ENCODE measurements around the gene COQ6. TPM values are rescaled to one million over a fixed set of nuclear protein-coding genes. Genes with fewer than 3 reads are reported as not detected.

COQ6 gene
- total and polyA plus RNA-seq, 2 of the 8 experiments (the other 6 are each of a cell fraction or from before 2014, with no cell fraction given) = 9.5 to 15.5 TPM

DNA sequence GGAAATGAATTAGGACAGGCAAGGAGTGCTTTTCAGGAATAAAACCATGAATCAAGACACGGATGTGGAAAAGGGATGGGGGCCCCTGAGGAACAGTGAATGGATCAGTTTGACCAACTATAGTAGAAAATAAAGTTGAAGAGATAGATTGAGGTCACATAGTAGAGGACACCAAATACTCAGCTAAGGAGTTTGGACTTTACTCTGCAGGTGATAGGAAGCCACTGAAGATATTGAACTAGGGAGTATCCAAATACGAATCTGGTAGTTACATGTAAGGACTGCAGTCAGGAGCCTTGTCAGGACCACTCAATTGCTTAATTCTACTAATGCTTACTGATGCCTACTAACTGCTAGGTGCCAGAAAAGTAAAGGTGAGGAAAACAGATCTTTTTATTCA is 48.6 kb downstream of the COQ6 start (continued):
- TF ChIP-seq, protein P1, sequence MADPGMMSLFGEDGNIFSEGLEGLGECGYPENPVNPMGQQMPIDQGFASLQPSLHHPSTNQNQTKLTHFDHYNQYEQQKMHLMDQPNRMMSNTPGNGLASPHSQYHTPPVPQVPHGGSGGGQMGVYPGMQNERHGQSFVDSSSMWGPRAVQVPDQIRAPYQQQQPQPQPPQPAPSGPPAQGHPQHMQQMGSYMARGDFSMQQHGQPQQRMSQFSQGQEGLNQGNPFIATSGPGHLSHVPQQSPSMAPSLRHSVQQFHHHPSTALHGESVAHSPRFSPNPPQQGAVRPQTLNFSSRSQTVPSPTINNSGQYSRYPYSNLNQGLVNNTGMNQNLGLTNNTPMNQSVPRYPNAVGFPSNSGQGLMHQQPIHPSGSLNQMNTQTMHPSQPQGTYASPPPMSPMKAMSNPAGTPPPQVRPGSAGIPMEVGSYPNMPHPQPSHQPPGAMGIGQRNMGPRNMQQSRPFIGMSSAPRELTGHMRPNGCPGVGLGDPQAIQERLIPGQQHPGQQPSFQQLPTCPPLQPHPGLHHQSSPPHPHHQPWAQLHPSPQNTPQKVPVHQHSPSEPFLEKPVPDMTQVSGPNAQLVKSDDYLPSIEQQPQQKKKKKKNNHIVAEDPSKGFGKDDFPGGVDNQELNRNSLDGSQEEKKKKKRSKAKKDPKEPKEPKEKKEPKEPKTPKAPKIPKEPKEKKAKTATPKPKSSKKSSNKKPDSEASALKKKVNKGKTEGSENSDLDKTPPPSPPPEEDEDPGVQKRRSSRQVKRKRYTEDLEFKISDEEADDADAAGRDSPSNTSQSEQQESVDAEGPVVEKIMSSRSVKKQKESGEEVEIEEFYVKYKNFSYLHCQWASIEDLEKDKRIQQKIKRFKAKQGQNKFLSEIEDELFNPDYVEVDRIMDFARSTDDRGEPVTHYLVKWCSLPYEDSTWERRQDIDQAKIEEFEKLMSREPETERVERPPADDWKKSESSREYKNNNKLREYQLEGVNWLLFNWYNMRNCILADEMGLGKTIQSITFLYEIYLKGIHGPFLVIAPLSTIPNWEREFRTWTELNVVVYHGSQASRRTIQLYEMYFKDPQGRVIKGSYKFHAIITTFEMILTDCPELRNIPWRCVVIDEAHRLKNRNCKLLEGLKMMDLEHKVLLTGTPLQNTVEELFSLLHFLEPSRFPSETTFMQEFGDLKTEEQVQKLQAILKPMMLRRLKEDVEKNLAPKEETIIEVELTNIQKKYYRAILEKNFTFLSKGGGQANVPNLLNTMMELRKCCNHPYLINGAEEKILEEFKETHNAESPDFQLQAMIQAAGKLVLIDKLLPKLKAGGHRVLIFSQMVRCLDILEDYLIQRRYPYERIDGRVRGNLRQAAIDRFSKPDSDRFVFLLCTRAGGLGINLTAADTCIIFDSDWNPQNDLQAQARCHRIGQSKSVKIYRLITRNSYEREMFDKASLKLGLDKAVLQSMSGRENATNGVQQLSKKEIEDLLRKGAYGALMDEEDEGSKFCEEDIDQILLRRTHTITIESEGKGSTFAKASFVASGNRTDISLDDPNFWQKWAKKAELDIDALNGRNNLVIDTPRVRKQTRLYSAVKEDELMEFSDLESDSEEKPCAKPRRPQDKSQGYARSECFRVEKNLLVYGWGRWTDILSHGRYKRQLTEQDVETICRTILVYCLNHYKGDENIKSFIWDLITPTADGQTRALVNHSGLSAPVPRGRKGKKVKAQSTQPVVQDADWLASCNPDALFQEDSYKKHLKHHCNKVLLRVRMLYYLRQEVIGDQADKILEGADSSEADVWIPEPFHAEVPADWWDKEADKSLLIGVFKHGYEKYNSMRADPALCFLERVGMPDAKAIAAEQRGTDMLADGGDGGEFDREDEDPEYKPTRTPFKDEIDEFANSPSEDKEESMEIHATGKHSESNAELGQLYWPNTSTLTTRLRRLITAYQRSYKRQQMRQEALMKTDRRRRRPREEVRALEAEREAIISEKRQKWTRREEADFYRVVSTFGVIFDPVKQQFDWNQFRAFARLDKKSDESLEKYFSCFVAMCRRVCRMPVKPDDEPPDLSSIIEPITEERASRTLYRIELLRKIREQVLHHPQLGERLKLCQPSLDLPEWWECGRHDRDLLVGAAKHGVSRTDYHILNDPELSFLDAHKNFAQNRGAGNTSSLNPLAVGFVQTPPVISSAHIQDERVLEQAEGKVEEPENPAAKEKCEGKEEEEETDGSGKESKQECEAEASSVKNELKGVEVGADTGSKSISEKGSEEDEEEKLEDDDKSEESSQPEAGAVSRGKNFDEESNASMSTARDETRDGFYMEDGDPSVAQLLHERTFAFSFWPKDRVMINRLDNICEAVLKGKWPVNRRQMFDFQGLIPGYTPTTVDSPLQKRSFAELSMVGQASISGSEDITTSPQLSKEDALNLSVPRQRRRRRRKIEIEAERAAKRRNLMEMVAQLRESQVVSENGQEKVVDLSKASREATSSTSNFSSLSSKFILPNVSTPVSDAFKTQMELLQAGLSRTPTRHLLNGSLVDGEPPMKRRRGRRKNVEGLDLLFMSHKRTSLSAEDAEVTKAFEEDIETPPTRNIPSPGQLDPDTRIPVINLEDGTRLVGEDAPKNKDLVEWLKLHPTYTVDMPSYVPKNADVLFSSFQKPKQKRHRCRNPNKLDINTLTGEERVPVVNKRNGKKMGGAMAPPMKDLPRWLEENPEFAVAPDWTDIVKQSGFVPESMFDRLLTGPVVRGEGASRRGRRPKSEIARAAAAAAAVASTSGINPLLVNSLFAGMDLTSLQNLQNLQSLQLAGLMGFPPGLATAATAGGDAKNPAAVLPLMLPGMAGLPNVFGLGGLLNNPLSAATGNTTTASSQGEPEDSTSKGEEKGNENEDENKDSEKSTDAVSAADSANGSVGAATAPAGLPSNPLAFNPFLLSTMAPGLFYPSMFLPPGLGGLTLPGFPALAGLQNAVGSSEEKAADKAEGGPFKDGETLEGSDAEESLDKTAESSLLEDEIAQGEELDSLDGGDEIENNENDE (IDR thresholded peaks at IDR 0.05; ENCODE audit: insufficient replicate concordance, low read length) = no peak
- TF ChIP-seq SP4 (IDR thresholded peaks at IDR 0.05; ENCODE audit: low read length) = no peak
- TF ChIP-seq CBX5 (IDR thresholded peaks at IDR 0.05; ENCODE audit: low read depth, low read length) = no peak
- no peak for TF ChIP-seq NANOG (IDR thresholded peaks at IDR 0.05; ENCODE audit: insufficient read depth, low read depth, low read length, poor library complexity, severe bottlenecking)
- TF ChIP-seq RBBP5 (IDR thresholded peaks at IDR 0.05; ENCODE audit: borderline replicate concordance, low read depth, low read length) = no peak
- no peak for TF ChIP-seq BACH1 (IDR thresholded peaks at IDR 0.05; ENCODE audit: low read length)
- no peak for TF ChIP-seq EGR1 (IDR thresholded peaks at IDR 0.05; ENCODE audit: borderline replicate concordance, low read depth, low read length)
- no peak for TF ChIP-seq TEAD4 (IDR thresholded peaks at IDR 0.05; ENCODE audit: low read depth, low read length)
- TF ChIP-seq FOSL1 (IDR thresholded peaks at IDR 0.05; ENCODE audit: insufficient read depth, low read depth, low read length) = no peak
